Effector memory CD4-positive, alpha-beta T cell (primary cell): Measurements from ENCODE around the gene ACSF3.

Source experiments
- DNase-seq, 3 donors: peaks; one replicate each; pipeline ENCODE4 v3.0.0-alpha.2; 2020
- H3K27ac ChIP-seq: 2 replicates; pipeline ENCODE4 v1.7.0; 2013; ENCODE audit warnings: mild to moderate bottlenecking, low read length, moderate library complexity; ENCODE audit not compliant: insufficient read depth, poor library complexity, severe bottlenecking
- H3K27me3 ChIP-seq: replicated peaks from 2 replicates; pipeline ENCODE4 v1.7.0; 2013; ENCODE audit warnings: mild to moderate bottlenecking, low read length; ENCODE audit not compliant: insufficient read depth, control insufficient read depth, poor library complexity, severe bottlenecking
- H3K36me3 ChIP-seq: 2 replicates; pipeline ENCODE4 v1.7.0; 2013; ENCODE audit warnings: mild to moderate bottlenecking, low read length, moderate library complexity; ENCODE audit not compliant: control insufficient read depth, insufficient read depth
- H3K4me1 ChIP-seq: 2 replicates; pipeline ENCODE4 v1.7.0; 2013; ENCODE audit warnings: low read length, mild to moderate bottlenecking; ENCODE audit not compliant: control insufficient read depth, insufficient read depth, poor library complexity, severe bottlenecking
- H3K4me3 ChIP-seq: 2 replicates; pipeline ENCODE4 v1.7.0; 2013; ENCODE audit warnings: low read length, low read depth, mild to moderate bottlenecking; ENCODE audit not compliant: insufficient read depth, poor library complexity, severe bottlenecking
- H3K9me3 ChIP-seq: 2 replicates; pipeline ENCODE4 v1.7.0; 2013; ENCODE audit warnings: mild to moderate bottlenecking, low read length, moderate library complexity; ENCODE audit not compliant: control insufficient read depth

The ACSF3 gene

GRCh38 chr16:89173174-89173921 is 79.7 kb downstream of the ACSF3 start:
- no peaks in the 10 kb centered on the region for H3K27me3 ChIP-seq
- peaks cover 15% of the 10 kb centered on the region for H3K4me1 ChIP-seq

GRCh38 chr16:89174055-89174827 is 80.6 kb downstream of the ACSF3 start:
- H3K27ac ChIP-seq = no peak overlapping the region
- H3K27me3 ChIP-seq = no peaks in the 10 kb centered on the region
- no peak for DNase-seq
- peaks cover 15% of the 10 kb centered on the region for H3K4me1 ChIP-seq
- H3K4me3 ChIP-seq = no peak overlapping the region
- no peaks in the 10 kb centered on the region for H3K36me3 ChIP-seq
- H3K9me3 ChIP-seq = no peaks in the 10 kb centered on the region

More at GRCh38 chr16:89173174-89173921, 79.7 kb downstream of the ACSF3 start:
- Histone ChIP-seq H3K9me3 (no peaks in the 10 kb centered on the region), H3K4me3 (no peak overlapping the region), H3K27ac (no peak overlapping the region), H3K36me3 (no peaks in the 10 kb centered on the region)
- DNase-seq = no peak

GRCh38 chr16:89174877-89175276 is 81.2 kb downstream of the ACSF3 start:
- Histone ChIP-seq H3K36me3 (no peaks in the 10 kb centered on the region), H3K4me1 (peaks cover 15% of the 10 kb centered on the region), H3K27me3 (no peaks in the 10 kb centered on the region), H3K9me3 (no peaks in the 10 kb centered on the region), H3K27ac (no peak overlapping the region), H3K4me3 (no peak overlapping the region)
- DNase-seq = no peak

DNA sequence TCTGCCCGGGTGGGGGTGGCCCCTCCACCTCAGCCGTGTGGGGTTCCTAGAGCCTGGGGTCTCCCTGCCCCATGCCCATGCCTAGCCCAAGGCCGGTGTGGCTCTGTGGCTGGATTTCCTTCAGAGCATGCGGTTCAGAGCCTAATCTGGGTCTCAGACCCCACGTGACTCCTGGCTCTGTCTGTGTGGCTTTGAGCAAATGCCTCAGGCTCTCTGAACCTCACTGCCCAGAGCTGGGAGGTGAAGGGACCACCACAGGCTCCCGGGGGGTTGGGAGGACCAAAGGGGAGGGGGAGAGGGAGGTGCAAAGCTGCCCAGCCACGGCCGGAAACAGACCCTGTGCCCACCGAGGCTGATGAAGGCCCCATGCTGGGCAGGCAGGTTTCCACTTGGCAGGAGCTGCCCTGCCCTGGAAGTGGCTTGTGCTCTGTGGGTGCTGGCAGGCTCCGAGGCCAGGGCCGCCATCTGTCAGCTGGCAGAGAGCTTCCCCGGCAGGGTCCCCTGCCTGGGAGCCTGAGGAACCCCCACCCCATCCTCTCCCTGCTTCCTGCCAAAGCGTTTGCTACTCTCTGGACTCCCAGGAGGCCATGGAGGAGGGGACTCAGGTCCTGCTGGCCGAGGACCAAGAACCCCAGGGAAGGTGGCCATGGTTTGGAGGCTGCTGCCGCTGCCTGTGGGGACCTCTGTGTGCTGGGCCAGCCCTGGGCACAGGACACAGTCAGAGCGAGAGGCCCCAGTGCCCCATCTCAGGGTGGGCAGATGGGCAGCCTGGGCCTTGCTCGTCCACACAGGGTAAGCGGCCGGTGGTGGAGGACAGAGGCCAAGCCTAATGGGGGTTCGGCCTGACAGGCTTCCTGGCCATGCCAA is 81.9 kb downstream of the ACSF3 start:
- no peak overlapping the region for H3K4me3 ChIP-seq
- DNase-seq = no peak
- H3K27me3 ChIP-seq = no peaks in the 10 kb centered on the region
- no peaks in the 10 kb centered on the region for H3K36me3 ChIP-seq
- no peaks in the 10 kb centered on the region for H3K9me3 ChIP-seq
- H3K4me1 ChIP-seq = peaks cover 10% of the 10 kb centered on the region
- H3K27ac ChIP-seq = no peak overlapping the region

- H3K27ac ChIP-seq = no peak overlapping the region
- H3K9me3 ChIP-seq = no peaks in the 10 kb centered on the region
- peaks cover 4% of the 10 kb centered on the region for H3K4me1 ChIP-seq
- DNase-seq = no peak
- no peak overlapping the region for H3K4me3 ChIP-seq
- no peaks in the 10 kb centered on the region for H3K36me3 ChIP-seq
- no peaks in the 10 kb centered on the region for H3K27me3 ChIP-seq
These were observed 82.6 kb downstream of the ACSF3 start for GRCh38 chr16:89176147-89176690.

DNA sequence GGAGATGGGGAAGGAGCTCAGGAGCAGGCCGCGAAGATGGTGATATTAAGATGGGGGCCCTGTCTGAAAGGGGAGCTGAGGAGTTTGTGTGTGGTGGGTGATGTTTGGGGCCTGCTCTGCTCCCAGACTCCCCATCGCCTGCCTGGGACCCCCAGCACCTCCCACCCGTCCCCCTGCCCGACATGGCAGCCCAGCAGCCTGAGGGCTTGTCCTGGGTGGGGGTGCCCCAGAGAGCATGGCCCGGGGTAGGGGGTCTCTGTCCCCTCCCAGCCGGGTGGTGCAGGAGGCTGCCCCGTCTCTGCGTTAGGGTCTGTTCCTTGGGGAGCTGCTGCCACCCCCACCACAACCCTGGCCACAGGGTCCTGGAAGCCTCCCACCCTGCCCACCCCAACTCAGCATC is 83.1 kb downstream of the ACSF3 start:
- H3K4me1 ChIP-seq = peaks cover 2% of the 10 kb centered on the region
- no peaks in the 10 kb centered on the region for H3K27me3 ChIP-seq
- H3K9me3 ChIP-seq = no peaks in the 10 kb centered on the region
- no peak for DNase-seq
- no peak overlapping the region for H3K27ac ChIP-seq
- no peak overlapping the region for H3K4me3 ChIP-seq
- no peaks in the 10 kb centered on the region for H3K36me3 ChIP-seq

DNA sequence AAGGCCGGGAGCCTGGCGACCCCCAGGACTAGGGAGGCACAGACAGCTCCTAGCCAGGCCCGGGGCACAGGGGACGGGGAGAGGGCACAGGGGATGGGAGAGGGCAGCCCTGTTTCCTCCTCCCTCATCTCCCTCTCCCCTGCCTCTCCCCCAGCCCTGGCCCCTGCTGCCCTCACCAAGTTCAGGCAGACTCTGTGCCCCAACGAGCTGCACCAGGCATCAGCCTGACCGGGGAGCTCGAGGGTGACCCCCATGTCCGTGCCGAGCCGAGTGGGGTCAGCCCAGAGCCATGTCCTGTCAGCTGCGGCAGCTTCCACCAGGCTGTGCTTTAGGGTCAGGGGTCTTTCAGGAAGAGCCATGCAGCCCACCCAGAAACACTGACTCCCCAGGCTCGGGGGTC is 83.8 kb downstream of the ACSF3 start:
- no peak for DNase-seq
- no peak overlapping the region for H3K4me3 ChIP-seq
- no peaks in the 10 kb centered on the region for H3K27me3 ChIP-seq
- no peak overlapping the region for H3K27ac ChIP-seq
- H3K9me3 ChIP-seq = no peaks in the 10 kb centered on the region
- no peaks in the 10 kb centered on the region for H3K36me3 ChIP-seq
- H3K4me1 ChIP-seq = no peaks in the 10 kb centered on the region

GRCh38 chr16:89178453-89179147 is 84.9 kb downstream of the ACSF3 start:
- Histone ChIP-seq H3K27ac (no peak overlapping the region), H3K4me3 (no peak overlapping the region), H3K36me3 (no peaks in the 10 kb centered on the region), H3K4me1 (no peaks in the 10 kb centered on the region), H3K27me3 (no peaks in the 10 kb centered on the region), H3K9me3 (no peaks in the 10 kb centered on the region)
- DNase-seq = no peak

- no peaks in the 10 kb centered on the region for H3K27me3 ChIP-seq
These were observed 85.5 kb downstream of the ACSF3 start for GRCh38 chr16:89179148-89179484.

More at GRCh38 chr16:89179148-89179484, 85.5 kb downstream of the ACSF3 start:
- H3K27ac ChIP-seq = no peak overlapping the region
- no peaks in the 10 kb centered on the region for H3K36me3 ChIP-seq
- H3K9me3 ChIP-seq = no peaks in the 10 kb centered on the region
- H3K4me3 ChIP-seq = no peak overlapping the region
- H3K4me1 ChIP-seq = no peaks in the 10 kb centered on the region
- no peak for DNase-seq
